HG02885 (cell line): ENCODE data around the gene C1QTNF7.
A peak's percentile ranks its signal among the peaks of the same experiment; 100 is the strongest.

Source experiments
- ATAC-seq: cut with Tn5 transposase; IDR thresholded peaks from one replicate; pipeline ENCODE4 v1.9.1; 2021; ENCODE audit warnings: mild to moderate bottlenecking; ENCODE audit not compliant: unreplicated experiment, poor library complexity

Gene C1QTNF7

GRCh38 chr4:15451866-15452765 lies 24.3 kb downstream of the C1QTNF7 start:
- ATAC-seq: no peak

GRCh38 chr4:15455290-15455689 lies 27.5 kb downstream of the C1QTNF7 start:
- ATAC-seq: no peak

- ATAC-seq: peak; percentile 96
These were observed 29.8 kb downstream of the C1QTNF7 start for GRCh38 chr4:15457406-15458201.

GRCh38 chr4:15458616-15459015 lies 30.8 kb downstream of the C1QTNF7 start:
- no peak for ATAC-seq

GRCh38 chr4:15459706-15460105 lies 31.9 kb downstream of the C1QTNF7 start:
- ATAC-seq: no peak

- no peak for ATAC-seq
These were observed 38.8 kb downstream of the C1QTNF7 start for GRCh38 chr4:15466596-15466995.

- ATAC-seq: peak; percentile 30
These were observed 41.7 kb downstream of the C1QTNF7 start, which contains the start of gene CC2D2A for GRCh38 chr4:15469402-15470127. Gene CC2D2A (plus strand): TSS chr4:15469882. CDS start chr4:15475933, 6,051 bp downstream.

GRCh38 chr4:15470128-15470475 lies 42.3 kb downstream of the C1QTNF7 start:
- peak; percentile 35 for ATAC-seq

GRCh38 chr4:15476396-15476795 lies 48.6 kb downstream of the C1QTNF7 start:
- no peak for ATAC-seq

- no peak for ATAC-seq
These were observed 50.9 kb downstream of the C1QTNF7 start for GRCh38 chr4:15478724-15479088.

GRCh38 chr4:15479089-15479912 lies 51.5 kb downstream of the C1QTNF7 start:
- no peak for ATAC-seq

GRCh38 chr4:15479913-15480185 lies 52.0 kb downstream of the C1QTNF7 start:
- ATAC-seq: no peak

GRCh38 chr4:15481961-15482745 lies 54.3 kb downstream of the C1QTNF7 start:
- ATAC-seq: no peak

- no peak for ATAC-seq
These were observed 55.0 kb downstream of the C1QTNF7 start for GRCh38 chr4:15482842-15483241.

- ATAC-seq: no peak
These were observed 60.3 kb downstream of the C1QTNF7 start for GRCh38 chr4:15488136-15488535.

GRCh38 chr4:15488658-15489470 lies 61.0 kb downstream of the C1QTNF7 start:
- no peak for ATAC-seq

GRCh38 chr4:15489551-15489950 lies 61.7 kb downstream of the C1QTNF7 start:
- ATAC-seq: no peak

- no peak for ATAC-seq
These were observed 65.6 kb downstream of the C1QTNF7 start for GRCh38 chr4:15493411-15493810.

- no peak for ATAC-seq
These were observed 67.8 kb downstream of the C1QTNF7 start for GRCh38 chr4:15495621-15496020.
